Keratinocyte (primary cell): Measurements from ENCODE around the gene SNHG17.

Experiments used
- CTCF ChIP-seq, 3 experiments: IDR thresholded peaks in 1 of 3; conservative IDR thresholded peaks in 1 of 3; optimal IDR thresholded peaks in 1 of 3; 2 replicates in 2 of 3; 3 replicates in 1 of 3; pipeline versions ENCODE3 to v1.5.1; 2011; ENCODE audit warnings: low read length in 3 of 3, mild to moderate bottlenecking in 3 of 3, moderate library complexity in 2 of 3, control low read depth in 1 of 3, inconsistent platforms in 1 of 3; ENCODE audit not compliant: insufficient read depth in 2 of 3; ENCODE audit errors: extremely low read depth in 1 of 3
- EZH2 ChIP-seq: IDR thresholded peaks from one replicate; pipeline ENCODE4 v1.6.1; 2012; ENCODE audit warnings: inconsistent platforms, mild to moderate bottlenecking, low read length, moderate library complexity

- no peak for TF ChIP-seq CTCF (optimal IDR thresholded peaks at IDR 0.05 in 1 of 3, IDR thresholded peaks at IDR 0.05 in 1 of 3, conservative IDR thresholded peaks at IDR 0.05 in 1 of 3; ENCODE audit: extremely low read depth in 1 of 3, insufficient read depth in 2 of 3, low read length in 3 of 3)
- no peak for TF ChIP-seq EZH2
Measured at GRCh38 chr20:38386851-38387250, 48.3 kb downstream of the SNHG17 start.
